K562 (cell line): ENCODE results near the gene LRRC26. TPM values are rescaled to one million over a fixed set of nuclear protein-coding genes. Genes with fewer than 3 reads are reported as not detected.
A peak's percentile ranks its signal among the peaks of the same experiment; 100 is the strongest.

Experiments
- CC2D1A ChIP-seq: fragments of 450-650 bp; IDR thresholded peaks from 2 replicates; pipeline ENCODE4 v1.6.1; 2017; ENCODE audit warnings: mild to moderate bottlenecking
- IRF2 ChIP-seq: sonication (generic); formaldehyde crosslinking; IDR thresholded peaks from 2 replicates; pipeline ENCODE4 v1.8.1; 2022; ENCODE audit warnings: mild to moderate bottlenecking, missing genetic modification reagents
- L3MBTL2 ChIP-seq: fragments of 450-650 bp; IDR thresholded peaks from 2 replicates; pipeline ENCODE4 v1.6.1; 2016; ENCODE audit warnings: mild to moderate bottlenecking, moderate library complexity
- LEF1 ChIP-seq: fragments of 450-650 bp; IDR thresholded peaks from 2 replicates; pipeline ENCODE4 v1.6.1; 2016; ENCODE audit warnings: mild to moderate bottlenecking
- MAFF ChIP-seq: IDR thresholded peaks from 2 replicates; pipeline ENCODE4 v1.6.1; 2012; ENCODE audit warnings: low read length, improper control_type of control experiment
- MBD2 ChIP-seq: sonication (generic); IDR thresholded peaks from 2 replicates; pipeline ENCODE4 v1.6.1; 2016; ENCODE audit warnings: low read depth, borderline replicate concordance
- SRSF7 ChIP-seq: fragments of 200-400 bp; formaldehyde crosslinking; optimal IDR thresholded peaks from 2 replicates; pipeline ENCODE3; 2017; ENCODE audit warnings: mild to moderate bottlenecking, low read depth, low read length
- TRIM24 ChIP-seq, 2 experiments: fragments of 450-650 bp; IDR thresholded peaks; 2 replicates each; pipeline ENCODE4 v1.6.1; 2016
- XRCC5 ChIP-seq: fragments of 200-400 bp; formaldehyde crosslinking; IDR thresholded peaks from 2 replicates; pipeline ENCODE4 v1.6.1; 2017; ENCODE audit warnings: low read depth, mild to moderate bottlenecking, low read length
- ZBTB33 ChIP-seq: sonication (generic); formaldehyde crosslinking; IDR thresholded peaks from 2 replicates; pipeline ENCODE4 v1.8.1; 2023; ENCODE audit warnings: mild to moderate bottlenecking, missing genetic modification reagents
- ZNF184 ChIP-seq: sonication (generic); formaldehyde crosslinking; IDR thresholded peaks from 2 replicates; pipeline ENCODE4 v1.5.0; 2020; ENCODE audit warnings: missing genetic modification reagents
- ZNF740 ChIP-seq, 3 experiments: fragments of 200-800 bp in 1 of 3; sonication (Bioruptor generic) in 1 of 3; sonication (generic) in 1 of 3; formaldehyde crosslinking in 1 of 3; IDR thresholded peaks; 2 replicates each; pipeline versions ENCODE4 v1.6.1 to v1.8.0; 2016 to 2022; ENCODE audit warnings: mild to moderate bottlenecking in 2 of 3, missing compliant biosample characterization in 2 of 3, missing genetic modification characterization in 2 of 3, missing genetic modification reagents in 1 of 3
- polyA plus RNA-seq, 8 experiments: library from polyadenylated mRNA; depleted of rRNA in 4 of 8; stranded (reverse) in 5 of 8; unstranded in 3 of 8; fragments of >200 nt; fragmentation: Nextera tagmentation in 2 of 8; fragmentation: Illumina TruSeq in 1 of 8; extraction: Ambion mirVana in 2 of 8; extraction: Trizol in 1 of 8; gene quantifications; 2 replicates each; pipeline versions ENCODE4 v1.2.1 to v1.2.3, GENCODE V29; 2011 to 2014; ENCODE audit warnings: inconsistent platforms in 1 of 8, missing spikeins in 1 of 8
- total RNA-seq, 7 experiments: library from RNA; depleted of rRNA in 6 of 7; stranded (reverse); fragments of >200 nt in 6 of 7; fragmentation: Illumina TruSeq in 2 of 7; extraction: Trizol in 2 of 7; gene quantifications; 2 replicates each; pipeline versions ENCODE4 v1.2.1 to v1.2.3, GENCODE V29; 2011 to 2021; ENCODE audit warnings: low replicate concordance in 1 of 7
- TF ChIP-seq, protein P1 (sequence below): fragments of 450-650 bp; IDR thresholded peaks from 2 replicates; pipeline ENCODE4 v1.6.1; 2016; ENCODE audit warnings: missing biosample characterization, missing genetic modification characterization
- TF ChIP-seq, protein P2 (sequence below): sonication (generic); formaldehyde crosslinking; IDR thresholded peaks from 2 replicates; pipeline ENCODE4 v1.8.0; 2022; ENCODE audit warnings: missing genetic modification reagents, mild to moderate bottlenecking, moderate library complexity, borderline replicate concordance

The LRRC26 gene
- total and polyA plus RNA-seq, 9 of the 15 experiments (the other 6 are each of a cell fraction or from before 2014, with no cell fraction given), result not detected

DNA sequence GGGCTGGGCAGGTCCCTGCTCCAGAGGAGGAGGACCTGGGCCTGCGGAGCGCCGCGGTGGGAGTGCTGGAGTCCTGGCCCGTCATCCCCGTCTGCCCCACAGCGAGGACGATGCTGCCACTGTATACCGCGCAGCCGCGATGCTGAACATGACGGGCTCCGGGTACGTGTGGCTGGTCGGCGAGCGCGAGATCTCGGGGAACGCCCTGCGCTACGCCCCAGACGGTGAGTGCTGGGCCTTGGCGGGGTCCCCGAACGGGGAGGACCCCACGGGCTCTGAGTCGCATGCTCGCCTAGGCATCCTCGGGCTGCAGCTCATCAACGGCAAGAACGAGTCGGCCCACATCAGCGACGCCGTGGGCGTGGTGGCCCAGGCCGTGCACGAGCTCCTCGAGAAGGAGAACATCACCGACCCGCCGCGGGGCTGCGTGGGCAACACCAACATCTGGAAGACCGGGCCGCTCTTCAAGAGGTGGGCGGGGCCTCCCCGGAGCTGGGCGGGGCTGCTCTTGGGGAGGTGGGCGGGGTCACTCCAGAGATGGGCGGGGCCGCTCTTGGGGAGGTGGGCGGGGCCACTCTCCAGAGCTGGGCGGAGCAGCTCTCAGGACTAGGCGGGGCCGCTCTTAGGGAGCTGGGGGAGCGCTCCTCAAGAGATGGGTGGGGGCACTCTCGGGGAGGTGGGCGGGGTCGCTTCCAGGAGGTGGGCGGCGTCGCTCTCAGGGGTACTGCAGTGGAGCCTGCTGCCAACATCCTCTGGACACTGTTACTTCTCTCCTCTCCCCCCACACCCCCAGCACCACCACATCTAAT is 13.1 kb downstream of the LRRC26 start (continued):
- TF ChIP-seq, protein P1, sequence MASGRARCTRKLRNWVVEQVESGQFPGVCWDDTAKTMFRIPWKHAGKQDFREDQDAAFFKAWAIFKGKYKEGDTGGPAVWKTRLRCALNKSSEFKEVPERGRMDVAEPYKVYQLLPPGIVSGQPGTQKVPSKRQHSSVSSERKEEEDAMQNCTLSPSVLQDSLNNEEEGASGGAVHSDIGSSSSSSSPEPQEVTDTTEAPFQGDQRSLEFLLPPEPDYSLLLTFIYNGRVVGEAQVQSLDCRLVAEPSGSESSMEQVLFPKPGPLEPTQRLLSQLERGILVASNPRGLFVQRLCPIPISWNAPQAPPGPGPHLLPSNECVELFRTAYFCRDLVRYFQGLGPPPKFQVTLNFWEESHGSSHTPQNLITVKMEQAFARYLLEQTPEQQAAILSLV (tag), result no peak
- TF ChIP-seq ZBTB33 (peak; percentile 95), TRIM24 (IDR thresholded peaks at IDR 0.05) (no peak), ZNF184 (CRISPR knock-in tag) (no peak), SRSF7 (no peak), MAFF (no peak), ZNF740 (CRISPR knock-in tag; IDR thresholded peaks at IDR 0.05) (peak; percentile 48; the same call in 1 of the 2 replicates), ZNF740 (tag; IDR thresholded peaks at IDR 0.05) (no peak), L3MBTL2 (peak; percentile 31; the same call in 1 of the 2 replicates), XRCC5 (no peak), IRF2 (CRISPR knock-in tag) (no peak), CC2D1A (no peak), LEF1 (no peak), MBD2 (no peak)
- TF ChIP-seq, protein P2, sequence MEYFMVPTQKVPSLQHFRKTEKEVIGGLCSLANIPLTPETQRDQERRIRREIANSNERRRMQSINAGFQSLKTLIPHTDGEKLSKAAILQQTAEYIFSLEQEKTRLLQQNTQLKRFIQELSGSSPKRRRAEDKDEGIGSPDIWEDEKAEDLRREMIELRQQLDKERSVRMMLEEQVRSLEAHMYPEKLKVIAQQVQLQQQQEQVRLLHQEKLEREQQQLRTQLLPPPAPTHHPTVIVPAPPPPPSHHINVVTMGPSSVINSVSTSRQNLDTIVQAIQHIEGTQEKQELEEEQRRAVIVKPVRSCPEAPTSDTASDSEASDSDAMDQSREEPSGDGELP (CRISPR knock-in tag), result peak; percentile 51
